ENCODE results near the gene KLHL22.

Gene KLHL22

DNA sequence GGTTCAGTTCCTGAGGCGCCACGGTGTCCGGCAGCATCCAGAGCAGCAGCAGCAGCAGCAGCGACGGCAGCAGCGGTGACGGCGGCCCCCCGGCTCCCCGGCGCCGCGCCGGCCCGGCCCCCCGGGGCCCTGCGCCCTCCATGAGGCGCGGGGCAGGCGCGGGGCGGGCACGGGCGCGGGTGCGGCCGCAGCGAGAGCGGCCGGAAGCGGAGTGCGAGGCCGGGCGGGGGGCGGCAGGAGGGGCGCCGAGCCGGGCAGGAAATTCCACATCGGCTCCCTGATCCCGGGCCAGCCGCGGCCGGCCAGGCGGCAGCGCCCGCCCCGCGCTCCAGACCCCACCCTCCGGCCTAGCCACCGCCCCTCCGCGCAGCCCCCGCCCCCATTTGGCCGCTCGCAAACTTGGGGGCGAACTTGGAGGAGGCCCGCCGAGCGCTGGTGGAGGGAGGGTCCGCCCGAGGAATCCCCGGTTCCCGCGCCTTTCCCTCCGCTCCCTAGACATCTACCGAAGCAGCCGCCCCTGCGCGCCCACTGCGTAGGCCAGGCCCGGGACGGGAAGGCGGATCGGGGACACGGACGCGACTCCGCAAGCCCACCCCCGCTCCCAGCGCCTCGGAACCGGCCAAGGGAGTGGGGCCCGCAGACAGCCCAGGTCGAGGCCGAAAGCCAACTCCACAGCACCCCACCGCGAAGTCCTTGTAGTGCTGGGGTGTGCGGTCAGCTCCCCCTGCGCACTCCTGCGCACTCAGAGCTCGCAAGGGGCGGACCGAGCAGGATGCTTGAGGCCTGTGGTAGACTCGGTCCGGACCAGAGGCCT is 57.8 kb downstream of the KLHL22 start, which contains the start of gene SCARF2:
SCARF2 (minus strand) TSS at position 213 of the 814 bp plus-strand sequence; CDS start at position 142, 71 bp downstream.
- ChIA-PET POLR2A (no interaction called here), CTCF (interaction anchor here (1.9 kb wide), 1 partner anchor 19 kb away, joined by 5 read pairs; no protein-coding TSS in a partner anchor)
- TF ChIP-seq, protein P1, sequence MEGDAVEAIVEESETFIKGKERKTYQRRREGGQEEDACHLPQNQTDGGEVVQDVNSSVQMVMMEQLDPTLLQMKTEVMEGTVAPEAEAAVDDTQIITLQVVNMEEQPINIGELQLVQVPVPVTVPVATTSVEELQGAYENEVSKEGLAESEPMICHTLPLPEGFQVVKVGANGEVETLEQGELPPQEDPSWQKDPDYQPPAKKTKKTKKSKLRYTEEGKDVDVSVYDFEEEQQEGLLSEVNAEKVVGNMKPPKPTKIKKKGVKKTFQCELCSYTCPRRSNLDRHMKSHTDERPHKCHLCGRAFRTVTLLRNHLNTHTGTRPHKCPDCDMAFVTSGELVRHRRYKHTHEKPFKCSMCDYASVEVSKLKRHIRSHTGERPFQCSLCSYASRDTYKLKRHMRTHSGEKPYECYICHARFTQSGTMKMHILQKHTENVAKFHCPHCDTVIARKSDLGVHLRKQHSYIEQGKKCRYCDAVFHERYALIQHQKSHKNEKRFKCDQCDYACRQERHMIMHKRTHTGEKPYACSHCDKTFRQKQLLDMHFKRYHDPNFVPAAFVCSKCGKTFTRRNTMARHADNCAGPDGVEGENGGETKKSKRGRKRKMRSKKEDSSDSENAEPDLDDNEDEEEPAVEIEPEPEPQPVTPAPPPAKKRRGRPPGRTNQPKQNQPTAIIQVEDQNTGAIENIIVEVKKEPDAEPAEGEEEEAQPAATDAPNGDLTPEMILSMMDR (IDR thresholded peaks at IDR 0.05; ENCODE audit: control extremely low read depth, extremely low read depth, low read depth, missing control alignments) = no peak

DNA sequence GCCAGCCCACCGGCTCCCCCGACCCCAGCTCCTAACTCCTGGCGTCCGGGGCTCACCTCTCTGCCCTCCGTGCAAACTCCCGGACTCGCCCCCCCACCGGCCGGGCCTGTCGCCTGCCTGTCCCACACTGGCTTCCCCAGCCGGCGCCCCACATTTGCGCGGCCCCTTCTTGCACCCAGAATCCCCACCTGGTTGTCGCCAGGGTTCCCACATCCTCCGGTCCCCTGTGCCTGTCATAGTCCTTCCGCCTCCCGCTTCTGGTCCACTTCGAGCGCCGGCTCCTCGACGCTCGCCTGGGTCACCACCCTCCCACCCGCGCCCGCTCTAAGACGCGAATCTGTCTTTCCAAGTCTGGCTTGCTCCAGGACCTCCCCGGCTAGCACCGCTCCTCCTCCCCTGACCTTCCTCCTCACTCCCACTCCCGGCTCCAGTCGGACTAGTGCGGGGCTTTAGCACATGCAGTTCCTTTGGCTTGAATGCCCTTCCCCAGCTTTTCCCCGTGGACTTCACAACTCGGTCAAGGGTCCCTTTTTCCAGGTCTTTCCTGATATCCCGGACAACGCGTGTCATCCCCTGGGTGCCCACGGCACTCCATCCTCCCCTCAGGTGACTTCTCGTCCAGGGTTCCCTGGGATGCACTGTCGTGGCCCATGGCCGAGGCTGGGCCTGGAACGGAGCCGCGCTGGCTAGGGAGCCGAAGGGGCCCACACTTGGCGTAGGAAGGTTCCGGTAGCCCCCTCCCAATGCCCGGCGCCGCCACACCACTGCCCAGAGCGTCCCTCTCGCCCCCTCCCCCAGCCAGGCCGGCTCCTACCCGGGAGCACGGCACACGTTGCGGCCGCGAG is 58.6 kb downstream of the KLHL22 start:
- POLR2A ChIA-PET = no interaction called here
- CTCF ChIA-PET = no interaction called here
- DNase-seq (ENCODE audit: extremely low spot score) = peak; percentile 22
- TF ChIP-seq, protein P1 (IDR thresholded peaks at IDR 0.05; ENCODE audit: control extremely low read depth, extremely low read depth, low read depth, missing control alignments) = no peak

More for the DNA sequence above, 57.8 kb downstream of the KLHL22 start, which contains the start of gene SCARF2:
- DNase-seq (ENCODE audit: extremely low spot score) = no peak

DNA sequence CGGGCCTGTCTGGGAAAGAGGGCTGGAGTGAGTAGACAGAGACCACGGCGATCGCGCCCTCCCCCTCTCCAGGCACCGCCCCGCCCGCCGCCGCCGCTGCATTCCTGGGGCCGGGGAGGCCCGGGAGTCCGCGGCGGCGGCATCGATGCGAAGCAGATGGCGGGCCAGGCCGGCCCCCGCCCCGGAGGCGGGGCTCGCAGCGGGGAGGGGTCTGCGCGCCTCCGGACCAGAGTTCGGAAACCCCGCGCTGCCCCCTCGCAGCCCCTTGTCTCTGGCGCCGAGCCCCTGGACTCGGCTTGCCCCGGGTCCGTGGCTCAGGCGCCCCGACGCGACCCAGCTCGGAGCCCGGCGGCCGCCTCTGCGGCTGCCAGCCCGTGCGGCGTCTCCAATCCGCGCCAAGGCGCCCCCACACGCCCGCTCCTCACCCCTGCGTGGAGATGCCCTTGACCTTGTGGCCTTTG is 59.3 kb downstream of the KLHL22 start:
- DNase-seq (ENCODE audit: extremely low spot score) = no peak
- TF ChIP-seq, protein P1 (IDR thresholded peaks at IDR 0.05; ENCODE audit: control extremely low read depth, extremely low read depth, low read depth, missing control alignments) = no peak
- CTCF ChIA-PET = no interaction called here
- POLR2A ChIA-PET = no interaction called here

DNA sequence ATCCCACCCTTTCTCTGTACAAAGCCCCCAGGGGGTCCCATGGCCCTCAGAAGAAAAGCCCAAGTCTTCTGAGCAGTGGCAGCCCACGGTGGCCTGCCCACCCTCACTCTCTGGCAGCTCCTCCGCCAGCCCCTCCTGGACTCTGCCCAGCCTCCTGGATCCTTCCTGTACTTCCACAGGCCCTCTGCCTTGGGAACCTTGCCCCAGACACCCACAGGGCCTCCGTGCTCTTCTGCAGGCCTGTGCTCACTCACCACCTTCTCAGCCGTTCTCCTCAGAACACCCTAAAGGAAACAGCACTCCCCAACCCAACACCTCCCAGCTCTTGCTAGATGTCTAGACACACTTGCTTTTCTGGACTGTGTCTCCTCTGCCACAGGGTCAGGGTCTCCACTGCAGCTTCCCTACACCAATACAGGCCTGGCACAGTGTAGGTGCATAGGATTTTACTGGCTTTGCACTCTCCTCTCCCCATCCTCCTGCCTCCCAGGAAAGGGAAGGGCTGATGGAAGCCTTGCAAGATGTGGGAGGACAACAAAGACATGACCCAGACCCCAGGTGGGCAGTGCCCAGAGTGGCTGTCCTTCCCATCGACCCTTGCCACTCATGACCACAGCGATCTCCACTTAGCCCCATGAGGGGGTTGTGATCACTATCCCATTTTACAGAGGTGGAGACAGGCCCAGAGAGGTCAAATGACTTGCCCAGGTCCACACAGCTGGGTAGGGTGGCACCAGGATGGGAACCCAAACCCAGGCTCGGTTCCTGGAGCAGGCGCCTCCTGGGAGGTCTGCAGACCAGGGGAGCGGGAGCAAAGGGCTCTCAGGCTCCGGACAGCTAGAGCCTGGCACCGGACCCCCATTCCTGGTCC is 59.9 kb downstream of the KLHL22 start:
- CTCF ChIA-PET = interaction anchor here (1.2 to 2.8 kb wide), 3 partner anchors 12 to 20 kb away, joined by 3 to 15 read pairs (median 14); no protein-coding TSS in a partner anchor
- TF ChIP-seq, protein P1 (IDR thresholded peaks at IDR 0.05; ENCODE audit: control extremely low read depth, extremely low read depth, low read depth, missing control alignments) = no peak
- DNase-seq (ENCODE audit: extremely low spot score) = no peak
- POLR2A ChIA-PET = no interaction called here

DNA sequence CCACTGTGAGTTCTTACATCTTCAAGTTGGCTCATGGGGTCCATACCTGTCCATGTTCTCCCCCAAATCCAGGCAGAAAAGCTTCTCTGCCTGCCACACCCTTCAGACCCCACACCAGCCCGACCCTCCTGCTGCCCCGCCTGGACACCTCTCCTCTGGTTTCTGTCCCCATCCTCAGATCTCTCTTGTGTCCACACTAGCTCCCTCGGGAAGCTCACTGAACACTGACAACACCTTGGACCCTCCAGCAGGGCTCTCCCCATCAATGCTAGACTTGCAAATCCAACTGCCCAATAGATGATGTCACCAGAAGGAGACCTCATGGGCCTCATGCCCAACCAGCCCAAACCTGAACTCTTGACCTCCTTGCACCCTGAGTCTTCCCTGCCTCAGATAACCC is 60.8 kb downstream of the KLHL22 start:
- DNase-seq (ENCODE audit: extremely low spot score) = no peak
- ChIA-PET CTCF (interaction anchor here (1.2 to 2.8 kb wide), 4 partner anchors 11 to 21 kb away, joined by 3 to 15 read pairs (median 8); no protein-coding TSS in a partner anchor), POLR2A (no interaction called here)
- TF ChIP-seq, protein P1 (IDR thresholded peaks at IDR 0.05; ENCODE audit: control extremely low read depth, extremely low read depth, low read depth, missing control alignments) = no peak
